Measurements from ENCODE around the gene CCM2.

DNA sequence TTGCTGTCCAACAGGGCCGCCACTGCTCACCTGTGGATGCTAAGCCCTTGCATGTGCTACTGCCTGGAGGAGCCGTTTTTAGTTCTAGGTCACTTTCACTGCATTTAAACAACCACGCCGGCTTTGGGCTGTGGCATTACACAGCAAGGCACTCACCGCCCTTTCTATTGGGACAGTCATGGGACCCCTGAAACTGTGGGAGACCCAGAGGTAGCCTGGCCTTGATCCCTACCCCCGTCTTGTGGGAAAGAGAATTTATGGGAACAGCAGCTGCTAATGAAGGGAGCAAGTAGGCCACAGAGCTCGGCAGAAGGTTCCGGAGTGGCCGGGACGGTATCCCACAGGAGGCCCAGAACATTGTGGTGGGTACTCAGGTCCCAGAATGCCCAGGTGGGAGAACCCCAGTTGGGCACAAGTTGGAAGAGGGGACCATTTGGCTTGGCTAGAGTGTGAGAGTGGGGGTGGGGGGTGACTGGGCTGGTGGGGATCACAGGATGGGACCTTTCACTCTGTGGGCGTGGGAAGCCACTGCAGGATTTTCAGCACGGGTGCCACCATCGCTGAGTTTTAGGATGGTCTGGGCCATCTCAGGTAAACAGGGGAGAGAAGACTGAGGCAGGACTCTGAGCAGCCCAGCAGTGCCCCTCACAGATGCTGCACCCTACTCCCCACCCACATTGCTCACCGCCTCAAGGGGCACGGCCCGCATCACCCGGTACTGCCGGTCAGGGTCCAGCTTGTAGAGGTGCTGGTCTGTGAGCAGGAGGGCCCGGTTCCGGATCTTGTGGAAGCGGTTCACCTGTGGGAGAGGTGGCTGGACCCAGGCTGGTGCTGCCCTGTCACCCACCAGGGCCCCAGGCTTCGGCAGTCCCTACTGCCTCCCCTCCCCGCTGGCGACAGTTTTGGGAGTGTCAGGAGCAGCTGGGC lies 36.4 kb upstream of the CCM2 start:
- TF ChIP-seq, protein P1, sequence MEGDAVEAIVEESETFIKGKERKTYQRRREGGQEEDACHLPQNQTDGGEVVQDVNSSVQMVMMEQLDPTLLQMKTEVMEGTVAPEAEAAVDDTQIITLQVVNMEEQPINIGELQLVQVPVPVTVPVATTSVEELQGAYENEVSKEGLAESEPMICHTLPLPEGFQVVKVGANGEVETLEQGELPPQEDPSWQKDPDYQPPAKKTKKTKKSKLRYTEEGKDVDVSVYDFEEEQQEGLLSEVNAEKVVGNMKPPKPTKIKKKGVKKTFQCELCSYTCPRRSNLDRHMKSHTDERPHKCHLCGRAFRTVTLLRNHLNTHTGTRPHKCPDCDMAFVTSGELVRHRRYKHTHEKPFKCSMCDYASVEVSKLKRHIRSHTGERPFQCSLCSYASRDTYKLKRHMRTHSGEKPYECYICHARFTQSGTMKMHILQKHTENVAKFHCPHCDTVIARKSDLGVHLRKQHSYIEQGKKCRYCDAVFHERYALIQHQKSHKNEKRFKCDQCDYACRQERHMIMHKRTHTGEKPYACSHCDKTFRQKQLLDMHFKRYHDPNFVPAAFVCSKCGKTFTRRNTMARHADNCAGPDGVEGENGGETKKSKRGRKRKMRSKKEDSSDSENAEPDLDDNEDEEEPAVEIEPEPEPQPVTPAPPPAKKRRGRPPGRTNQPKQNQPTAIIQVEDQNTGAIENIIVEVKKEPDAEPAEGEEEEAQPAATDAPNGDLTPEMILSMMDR (conservative IDR thresholded peaks at IDR 0.05 in 1 of 2, IDR thresholded peaks at IDR 0.05 in 1 of 2; ENCODE audit: extremely low read depth in 1 of 2, insufficient read depth in 1 of 2, low read depth in 1 of 2, low read length in 2 of 2) = no peak
- no peak for TF ChIP-seq EZH2 (IDR thresholded peaks at IDR 0.05; ENCODE audit: borderline replicate concordance, low read length)

Data from mammary epithelial cell (primary cell).